Gastrocnemius medialis (tissue), 4 donors: Measurements from ENCODE around the gene FAM131B.

Source experiments
- CTCF ChIP-seq, 5 experiments: fragments of 450-650 bp in 3 of 5; fragments of 200-600 bp in 2 of 5; sonication (generic) in 2 of 5; IDR thresholded peaks in 4 of 5; conservative IDR thresholded peaks in 1 of 5; 1 replicate in 4 of 5; 2 replicates in 1 of 5; pipeline ENCODE4 v1.5.1; 2016 to 2019; ENCODE audit warnings: antibody characterized with exemption in 5 of 5, mild to moderate bottlenecking in 3 of 5, moderate library complexity in 3 of 5
- POLR2A ChIP-seq, 2 donors: fragments of 450-650 bp; IDR thresholded peaks; one replicate each; pipeline ENCODE4 v1.6.1; 2017; ENCODE audit warnings: antibody characterized with exemption in 2 of 2, mild to moderate bottlenecking in 2 of 2, moderate library complexity in 2 of 2

DNA sequence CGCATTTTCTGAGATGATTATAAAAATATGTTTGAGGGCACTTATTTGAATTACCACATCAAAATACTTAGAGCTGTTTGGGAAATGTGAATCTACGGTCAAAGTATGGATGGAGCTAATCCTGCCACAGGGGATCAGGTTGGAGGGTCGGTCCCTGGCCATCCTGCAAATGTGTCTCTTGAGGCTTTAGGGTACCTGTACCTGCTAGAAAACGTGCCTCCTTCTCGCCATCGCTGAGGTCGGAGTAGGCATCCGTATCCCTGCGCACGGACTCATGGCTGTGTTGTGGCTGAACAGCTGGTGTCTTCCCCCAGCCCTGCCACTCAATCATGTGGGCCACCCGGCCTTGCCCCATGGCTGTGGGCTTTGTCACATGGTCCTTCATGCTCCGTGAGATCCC is 3.9 kb downstream of the FAM131B start:
- no peak for TF ChIP-seq CTCF (IDR thresholded peaks at IDR 0.05 in 4 of 5, conservative IDR thresholded peaks at IDR 0.05 in 1 of 5)
- TF ChIP-seq POLR2A (IDR thresholded peaks at IDR 0.05): no peak
